HEK293 (cell line): ENCODE results near the gene MICAL3.

Experiments used
- ATF2 ChIP-seq: fragments of 450-650 bp; formaldehyde crosslinking; IDR thresholded peaks from 2 replicates; pipeline ENCODE4 v1.5.1; 2016; ENCODE audit warnings: missing biosample characterization, missing genetic modification characterization, low read depth
- CTCF ChIP-seq: fragments of 450-650 bp; formaldehyde crosslinking; IDR thresholded peaks from 2 replicates; pipeline ENCODE4 v1.5.1; 2016; ENCODE audit warnings: missing biosample characterization, missing genetic modification characterization
- INSM2 ChIP-seq: fragments of 450-650 bp; formaldehyde crosslinking; IDR thresholded peaks from 2 replicates; pipeline ENCODE4 v1.5.1; 2016; ENCODE audit warnings: missing biosample characterization, missing genetic modification characterization
- MZF1 ChIP-seq: fragments of 450-650 bp; formaldehyde crosslinking; IDR thresholded peaks from 2 replicates; pipeline ENCODE4 v1.5.1; 2017; ENCODE audit warnings: missing biosample characterization, missing genetic modification characterization, borderline replicate concordance
- REST ChIP-seq: fragments of 450-650 bp; formaldehyde crosslinking; IDR thresholded peaks from 2 replicates; pipeline ENCODE4 v1.5.1; 2016; ENCODE audit warnings: missing biosample characterization, missing genetic modification characterization
- ZBTB44 ChIP-seq: fragments of 450-650 bp; IDR thresholded peaks from 2 replicates; pipeline ENCODE4 v1.5.1; 2018; ENCODE audit warnings: missing biosample characterization, mild to moderate bottlenecking, missing genetic modification characterization
- ZNF140 ChIP-seq: fragments of 450-650 bp; formaldehyde crosslinking; IDR thresholded peaks from 2 replicates; pipeline ENCODE4 v1.5.1; 2016; ENCODE audit warnings: missing biosample characterization, missing genetic modification characterization
- ZNF175 ChIP-seq: fragments of 450-650 bp; formaldehyde crosslinking; IDR thresholded peaks from 2 replicates; pipeline ENCODE4 v1.5.1; 2016; ENCODE audit warnings: missing biosample characterization, missing genetic modification characterization
- ZNF274 ChIP-seq, 2 experiments: fragments of 200-500 bp in 1 of 2; fragments of 450-650 bp in 1 of 2; sonication (Bioruptor generic) in 1 of 2; formaldehyde crosslinking in 1 of 2; IDR thresholded peaks; 2 replicates each; pipeline versions ENCODE4 v1.5.1 to v1.6.1; 2014 to 2016; ENCODE audit warnings: borderline replicate concordance in 1 of 2, inconsistent platforms in 1 of 2, low read length in 1 of 2, missing biosample characterization in 1 of 2, missing genetic modification characterization in 1 of 2
- ZNF416 ChIP-seq: fragments of 450-650 bp; formaldehyde crosslinking; IDR thresholded peaks from 2 replicates; pipeline ENCODE4 v1.5.1; 2016; ENCODE audit warnings: missing biosample characterization, missing genetic modification characterization
- ZNF521 ChIP-seq: fragments of 450-650 bp; formaldehyde crosslinking; IDR thresholded peaks from 2 replicates; pipeline ENCODE4 v1.5.1; 2017; ENCODE audit warnings: missing biosample characterization, mild to moderate bottlenecking, missing genetic modification characterization
- ZNF549 ChIP-seq: fragments of 450-650 bp; IDR thresholded peaks from 2 replicates; pipeline ENCODE4 v1.5.1; 2018; ENCODE audit warnings: missing biosample characterization, missing genetic modification characterization, mild to moderate bottlenecking, inconsistent platforms, moderate library complexity
- ZNF610 ChIP-seq: fragments of 450-650 bp; formaldehyde crosslinking; IDR thresholded peaks from 2 replicates; pipeline ENCODE4 v1.5.1; 2016; ENCODE audit warnings: missing biosample characterization, missing genetic modification characterization, borderline replicate concordance
- ZSCAN30 ChIP-seq: fragments of 450-650 bp; IDR thresholded peaks from 2 replicates; pipeline ENCODE4 v1.5.1; 2018; ENCODE audit warnings: missing biosample characterization, mild to moderate bottlenecking, missing genetic modification characterization, moderate library complexity

DNA sequence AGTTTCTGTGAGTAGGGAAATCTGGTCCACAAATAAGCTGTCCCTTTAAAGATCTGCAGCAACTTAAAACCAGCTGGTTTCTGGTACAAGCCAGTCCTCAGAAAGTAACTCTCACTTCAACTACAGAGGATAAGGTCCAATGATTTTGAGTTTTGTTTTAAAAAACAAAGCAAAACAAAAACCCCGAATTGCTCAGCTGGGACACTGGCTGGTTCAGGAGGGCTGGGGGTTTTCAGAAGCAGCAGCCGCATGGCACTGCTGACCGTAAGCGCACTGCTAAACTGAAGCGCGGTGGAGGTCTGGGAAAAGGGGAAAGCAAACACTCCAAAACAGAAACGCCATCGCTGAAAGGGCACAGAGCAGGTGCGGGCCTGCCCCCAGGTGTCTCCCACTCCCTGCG is 59.7 kb downstream of the MICAL3 start:
- TF ChIP-seq ZSCAN30 (tag by site-specific recombination) (no peak), ZNF610 (tag by site-specific recombination) (no peak), ZNF140 (tag by site-specific recombination) (no peak), ATF2 (tag by site-specific recombination) (no peak), REST (no peak), CTCF (tag by site-specific recombination) (no peak), ZNF549 (tag by site-specific recombination) (no peak), ZNF274 (IDR thresholded peaks at IDR 0.05; ENCODE audit: low read length) (no peak), ZNF274 (tag by site-specific recombination; IDR thresholded peaks at IDR 0.05; ENCODE audit: borderline replicate concordance) (no peak), ZNF175 (tag by site-specific recombination) (no peak), ZNF416 (tag by site-specific recombination) (no peak), INSM2 (tag by site-specific recombination) (no peak), ZBTB44 (tag by site-specific recombination) (no peak), ZNF521 (tag by site-specific recombination) (no peak), MZF1 (tag by site-specific recombination) (no peak)
